Activated CD4-positive, alpha-beta T cell treated with anti-CD3 and anti-CD28 coated beads, Interleukin-2, amount 50 U/mL, for 16 hours (primary cell): ENCODE data around the gene SLC6A9.

Source experiments
- DNase-seq: peaks from one replicate; pipeline ENCODE4 v3.0.0-alpha.2; 2020

SLC6A9 gene

DNA sequence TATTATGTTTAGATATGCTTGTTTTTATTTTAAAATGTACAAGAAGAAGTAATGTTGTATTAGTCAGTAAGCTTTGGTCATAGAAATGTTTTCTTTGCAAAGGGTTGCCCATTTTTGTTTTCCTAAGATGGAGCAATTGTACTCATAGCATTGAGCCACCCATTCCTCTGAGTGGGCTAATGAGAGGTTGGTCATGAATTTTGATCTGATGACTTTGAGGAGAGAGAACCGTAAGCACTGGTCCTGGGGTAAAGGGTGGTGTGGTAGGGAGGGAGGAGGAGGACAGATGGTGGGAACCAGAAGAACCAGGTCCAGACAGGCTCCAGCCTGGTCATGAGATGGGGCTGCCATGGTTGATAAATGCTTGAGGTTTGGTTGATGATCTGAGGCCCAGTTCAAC lies 15.9 kb upstream of the SLC6A9 start:
- no peak for DNase-seq

DNA sequence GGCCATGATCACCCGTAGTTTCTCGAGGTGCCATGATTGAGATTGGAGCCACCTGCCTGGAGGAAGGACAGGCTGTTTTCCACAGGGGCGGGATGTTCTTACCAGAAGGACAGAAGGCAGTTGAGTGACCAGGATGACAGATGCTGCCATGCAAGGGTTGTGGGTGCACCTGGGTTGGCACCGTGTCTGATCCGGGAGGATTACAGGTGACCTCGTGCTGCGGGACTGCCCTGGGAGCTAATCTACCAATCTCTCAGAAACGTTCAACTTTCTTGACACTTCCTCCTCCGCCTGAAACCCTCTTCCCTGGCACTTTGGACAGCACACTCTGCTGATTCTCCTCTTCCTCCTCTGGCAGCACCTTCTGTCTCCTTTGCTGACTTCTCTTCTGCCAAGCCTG lies 13.8 kb upstream of the SLC6A9 start:
- no peak for DNase-seq

DNA sequence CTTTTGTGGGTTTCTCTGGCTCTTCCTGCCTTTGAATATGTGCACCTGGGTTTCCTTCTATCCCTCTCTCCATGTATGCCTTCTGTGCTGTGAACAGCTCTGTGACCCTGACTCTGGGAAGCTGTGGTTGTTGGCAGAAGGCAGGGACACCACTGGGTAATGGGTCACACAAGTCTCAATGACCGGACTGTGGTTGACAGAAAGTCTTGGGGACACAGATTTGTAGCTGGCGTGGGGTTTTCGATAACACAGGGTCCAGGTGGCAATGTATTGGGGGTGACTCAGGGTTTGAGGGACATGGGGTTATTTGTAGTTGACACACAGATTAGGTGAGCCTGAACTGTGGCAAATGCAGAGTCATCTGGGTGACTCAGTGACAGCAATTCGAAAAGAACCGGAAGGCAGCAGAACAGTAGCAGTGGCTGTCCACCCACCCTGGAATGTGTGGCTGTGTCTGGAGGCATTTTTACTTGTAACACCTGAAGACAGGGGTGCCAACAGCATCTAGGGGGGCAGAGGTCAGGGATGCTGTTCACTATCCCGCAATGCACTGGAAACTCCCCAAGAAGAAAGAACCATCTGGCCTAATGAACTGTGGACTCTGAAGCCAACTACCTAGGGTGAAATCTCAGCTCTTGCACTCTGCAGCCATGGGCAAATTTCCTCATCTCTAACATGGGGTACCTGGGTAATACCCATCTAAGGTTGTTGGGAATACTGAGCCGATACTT lies 13.0 kb upstream of the SLC6A9 start:
- no peak for DNase-seq

DNA sequence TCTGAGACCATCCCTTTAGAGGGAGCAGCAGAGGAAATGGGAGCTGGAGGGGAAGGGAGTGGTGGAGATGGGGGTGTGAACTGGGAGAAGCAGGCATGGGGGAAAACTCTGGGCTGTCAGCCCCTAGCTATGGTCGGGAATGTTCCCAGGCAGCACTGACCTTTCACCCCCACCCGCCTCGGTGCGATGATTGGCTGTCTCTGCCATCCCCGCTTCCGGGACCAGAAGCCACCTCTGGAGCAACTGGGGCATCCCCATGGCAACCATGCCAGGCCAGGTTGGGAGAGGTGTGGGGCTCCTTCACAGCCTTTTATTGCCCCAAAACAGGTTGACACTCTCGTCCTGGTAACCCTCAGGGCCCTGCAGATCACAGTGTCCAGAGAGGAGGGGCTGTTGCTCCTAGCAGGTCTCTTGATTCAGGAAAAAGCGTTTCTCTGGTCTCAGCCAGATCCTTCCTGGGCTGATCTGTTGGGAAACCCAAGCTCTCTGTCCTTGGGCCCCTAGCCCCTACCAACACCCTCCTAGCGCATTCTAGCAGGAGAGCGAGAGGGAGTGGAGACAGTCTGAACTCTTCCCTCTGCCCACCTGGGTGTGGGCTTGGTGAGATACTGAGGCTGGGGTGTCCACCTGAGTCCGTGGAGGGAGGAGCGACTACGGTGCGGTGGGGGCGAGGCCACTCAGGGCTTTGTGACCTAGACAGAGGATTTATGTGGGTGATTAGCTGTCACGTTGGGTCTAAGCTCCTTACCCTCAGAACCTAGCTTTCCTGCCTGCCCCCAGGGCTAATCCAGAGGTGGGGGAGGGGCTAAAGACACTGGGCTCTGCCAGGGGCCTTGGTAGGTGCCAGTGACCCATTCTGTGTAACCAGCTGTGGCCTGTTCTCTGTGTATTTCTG lies 12.2 kb upstream of the SLC6A9 start:
- DNase-seq, result no peak

DNA sequence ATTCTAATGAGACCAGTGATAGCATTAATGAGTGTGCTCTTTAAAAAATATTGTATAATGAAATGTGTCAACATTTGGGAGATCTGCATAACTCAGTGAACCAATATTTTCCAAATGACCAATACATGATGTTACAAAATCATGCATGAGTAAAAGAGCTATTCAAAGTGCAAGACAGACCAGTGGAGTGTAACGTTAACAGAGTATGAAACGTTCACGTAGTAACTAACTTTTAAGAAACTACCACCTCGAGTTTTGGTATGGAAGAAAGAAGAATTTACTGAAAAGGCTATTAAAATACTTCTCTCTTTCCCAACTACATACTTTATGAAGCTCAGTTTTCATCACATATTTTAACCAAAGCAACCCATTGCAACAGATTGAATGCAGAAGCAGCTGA lies 9.6 kb upstream of the SLC6A9 start:
- DNase-seq, result no peak

DNA sequence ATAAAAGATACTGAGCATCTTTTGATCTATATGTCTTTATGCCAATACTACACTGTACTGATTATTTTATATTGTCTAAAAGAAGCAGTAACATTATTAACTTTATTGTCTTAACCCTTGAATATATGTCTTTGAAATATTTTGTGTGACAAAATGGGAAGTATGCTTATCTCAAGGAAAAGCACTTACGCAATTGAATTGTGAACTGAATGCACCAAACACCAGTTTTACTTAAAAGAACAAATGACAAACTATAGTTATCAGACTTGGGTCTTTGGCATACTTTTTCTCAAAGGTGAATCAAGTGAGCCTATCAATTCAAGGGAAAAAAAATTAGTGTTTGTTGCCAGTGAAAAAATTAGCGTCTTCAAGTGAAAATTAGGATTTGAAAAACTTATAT lies 9.2 kb upstream of the SLC6A9 start:
- no peak for DNase-seq

DNA sequence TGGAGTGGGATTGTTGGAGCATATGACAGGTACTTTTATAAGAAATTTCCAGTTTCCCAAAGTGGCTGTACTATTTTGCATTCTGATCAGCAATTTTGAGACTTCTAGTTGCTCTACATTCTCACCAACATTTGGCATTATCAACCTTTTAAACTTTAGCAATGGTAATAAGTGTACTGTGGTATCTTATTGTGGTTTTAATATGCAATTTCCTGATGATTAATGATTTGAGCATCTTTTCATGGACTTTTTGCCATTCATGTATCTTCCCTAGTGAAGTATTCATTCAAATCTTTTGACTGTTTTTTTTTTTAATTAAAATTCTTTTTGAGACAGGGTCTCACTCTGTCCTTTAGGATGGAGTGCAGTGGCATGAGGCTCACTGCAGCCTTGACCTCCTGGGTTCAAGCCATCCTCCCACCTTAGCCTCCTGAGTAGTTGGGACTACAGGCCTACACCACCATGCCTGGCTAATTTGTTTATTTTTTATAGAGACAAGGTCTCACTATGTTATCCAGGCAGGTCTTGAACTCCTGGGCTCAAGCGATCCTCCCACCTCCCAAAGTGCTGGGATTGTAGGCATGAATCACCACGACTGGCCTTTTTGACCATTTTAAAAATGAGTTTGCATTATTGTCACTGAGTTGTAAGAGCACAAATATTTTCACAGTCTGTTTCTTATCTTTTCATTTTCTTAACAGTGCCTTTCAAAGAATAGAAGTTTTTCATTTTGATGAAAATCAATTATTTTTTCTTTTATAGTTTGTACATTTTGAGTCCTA lies 7.8 kb upstream of the SLC6A9 start:
- DNase-seq, result no peak

DNA sequence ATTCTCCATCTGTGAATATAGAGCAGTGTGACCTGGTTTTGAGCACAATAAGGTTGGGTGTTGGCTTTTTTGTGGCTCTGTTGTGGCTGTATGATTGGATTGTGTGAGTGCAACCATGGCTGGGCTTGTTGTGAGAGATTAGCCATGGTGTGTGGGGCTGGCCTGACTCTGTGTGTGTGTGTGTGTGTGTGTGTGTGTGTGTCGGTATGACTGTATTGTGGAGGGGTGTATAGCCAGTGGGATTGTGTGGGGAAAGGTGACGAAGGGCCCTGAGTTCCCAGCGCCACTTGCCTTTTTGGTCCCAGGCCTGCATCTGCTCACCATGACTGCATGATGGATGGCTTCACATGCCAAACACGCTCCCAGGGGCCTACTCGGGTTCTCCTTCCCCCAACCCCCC lies 5.9 kb upstream of the SLC6A9 start:
- no peak for DNase-seq

DNA sequence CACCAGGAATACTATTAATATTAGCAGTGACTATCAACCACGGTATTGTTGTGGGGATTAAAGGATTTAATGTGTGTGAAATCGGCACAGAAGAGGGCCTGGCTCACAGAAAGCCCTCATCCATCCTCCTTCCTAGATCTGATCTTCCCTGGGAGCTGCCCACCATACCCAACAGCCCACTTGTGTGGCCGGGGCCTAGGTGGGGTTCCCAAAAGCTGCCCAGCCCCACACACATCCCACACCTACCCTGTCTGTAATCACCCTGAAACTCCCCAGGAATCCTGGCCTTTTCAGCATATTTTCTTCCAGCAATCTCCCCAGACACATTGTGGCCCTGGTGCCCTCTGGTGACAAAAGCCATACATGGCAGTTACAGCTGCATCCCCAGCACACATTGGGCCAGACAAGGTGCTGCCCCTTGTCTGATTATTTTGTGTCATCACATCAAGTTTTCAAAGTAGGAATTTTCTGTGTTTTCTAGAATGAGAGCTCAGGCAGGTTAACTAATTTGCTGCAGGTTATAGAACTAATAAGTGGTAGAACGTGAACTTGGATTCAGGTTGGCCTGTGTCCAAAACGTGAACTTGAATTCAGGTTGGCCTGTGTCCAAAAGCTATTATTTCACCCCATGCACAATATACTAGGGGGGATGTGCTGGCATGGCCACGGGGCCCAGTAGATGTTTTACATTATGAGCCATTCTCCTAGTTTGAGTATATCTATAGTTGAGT lies 5.3 kb upstream of the SLC6A9 start:
- peak; percentile 67 for DNase-seq

DNA sequence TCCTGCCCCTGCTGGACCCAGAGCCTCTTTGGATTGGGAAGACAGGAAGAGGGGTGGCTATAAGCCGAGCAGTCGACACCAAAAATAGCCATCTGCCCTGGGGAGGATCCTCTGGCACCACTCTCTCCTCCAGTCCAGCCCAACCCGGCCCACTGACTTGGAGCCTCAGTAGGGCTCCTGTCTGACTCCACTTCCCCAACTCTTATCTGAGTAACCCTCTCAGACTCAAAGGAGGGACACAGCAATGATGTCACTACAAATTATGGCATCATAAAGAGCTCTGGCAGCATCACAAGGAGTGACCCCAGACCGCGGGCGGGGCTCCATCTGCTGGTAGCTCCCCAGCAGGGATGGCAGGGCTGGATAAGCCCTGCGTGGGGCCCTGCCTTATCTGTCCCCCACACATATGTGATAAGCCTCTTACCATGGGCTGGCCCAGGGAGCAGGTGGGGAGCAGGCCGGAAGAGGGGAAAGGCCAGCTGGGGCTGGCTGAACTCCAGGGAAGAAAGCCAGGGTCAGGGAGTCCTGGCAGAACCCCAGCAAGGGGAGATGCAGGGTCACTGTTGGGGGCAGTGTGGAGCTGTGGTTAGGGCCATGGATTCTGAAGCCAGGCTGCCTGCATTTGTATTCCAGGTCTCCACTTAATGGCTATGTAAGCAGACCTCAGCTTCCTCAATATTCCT lies 4.6 kb upstream of the SLC6A9 start:
- no peak for DNase-seq

DNA sequence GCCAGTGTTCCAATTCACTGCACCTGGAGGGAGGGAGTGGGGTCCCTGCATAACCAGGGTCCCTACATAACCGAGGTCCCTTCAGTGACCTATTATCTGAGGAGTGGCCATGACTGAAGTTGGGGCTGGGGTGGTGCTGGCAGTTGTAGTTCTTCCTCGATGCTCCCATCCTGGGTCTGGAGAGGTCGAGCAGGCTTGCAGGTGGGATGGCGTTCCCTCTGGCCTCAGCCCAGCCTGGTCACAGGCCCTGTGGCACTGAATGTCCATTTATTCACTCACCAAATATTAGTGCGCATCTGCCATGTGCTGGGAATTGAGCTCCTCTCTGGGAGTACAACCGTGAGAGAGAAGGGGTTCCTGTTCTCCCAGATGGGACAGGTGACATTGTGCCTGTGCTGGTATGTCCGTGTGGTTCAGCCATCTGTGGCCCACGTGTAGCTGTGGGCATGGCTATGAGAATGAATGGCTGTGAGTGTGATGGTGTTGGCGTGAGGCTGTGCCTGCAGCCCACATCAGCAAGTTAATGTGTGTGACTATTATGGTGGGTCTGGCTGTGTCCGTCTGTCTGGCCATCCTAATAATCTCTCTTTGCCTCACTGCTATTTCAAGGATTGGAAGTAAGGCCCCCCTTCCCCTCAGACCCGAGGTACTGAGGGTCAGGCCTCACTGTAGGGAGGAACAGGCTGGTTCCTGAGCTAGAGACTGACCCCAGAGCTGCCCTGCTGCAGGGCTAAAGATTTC lies 3.9 kb upstream of the SLC6A9 start:
- DNase-seq, result no peak

DNA sequence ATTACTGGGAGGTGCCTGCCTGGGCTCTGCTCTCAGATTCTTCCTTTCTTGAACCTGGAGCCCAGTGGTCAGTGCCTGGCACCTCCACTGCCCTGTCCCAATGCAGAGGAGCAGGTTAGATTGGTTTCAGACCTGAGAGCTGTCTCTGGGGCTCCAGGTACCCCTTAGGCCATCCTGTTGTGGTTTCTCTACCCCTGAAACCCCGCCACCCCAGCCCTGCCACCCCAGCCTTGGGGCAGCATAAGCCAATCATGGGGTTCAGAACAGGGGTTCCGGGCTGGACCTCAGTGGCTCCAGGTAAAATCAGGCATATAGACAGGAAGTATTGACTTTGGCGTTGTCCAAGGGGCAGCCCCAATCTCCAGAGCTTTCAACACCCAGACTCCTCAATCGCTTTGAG lies 3.2 kb upstream of the SLC6A9 start:
- DNase-seq, result no peak

DNA sequence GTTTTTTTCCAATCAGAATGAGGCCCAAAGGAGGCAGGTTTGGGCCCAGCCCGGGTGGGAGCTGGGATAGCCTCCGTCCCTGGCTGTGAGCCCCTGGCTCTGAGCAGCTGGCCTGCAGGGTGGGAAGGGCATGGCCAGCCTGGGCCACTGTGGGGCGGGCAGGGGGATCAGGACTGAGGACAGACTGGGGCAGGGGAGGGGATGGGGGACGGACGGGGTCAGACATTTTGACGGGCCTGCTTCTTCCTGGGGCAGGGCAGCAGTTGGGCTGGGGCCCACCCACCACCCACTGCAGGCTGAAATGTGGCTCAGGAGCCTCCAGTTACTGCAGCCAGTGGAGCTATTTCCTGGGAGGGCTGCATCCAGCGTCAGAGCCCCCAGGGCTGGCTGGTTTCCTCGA lies 2.5 kb upstream of the SLC6A9 start:
- no peak for DNase-seq

DNA sequence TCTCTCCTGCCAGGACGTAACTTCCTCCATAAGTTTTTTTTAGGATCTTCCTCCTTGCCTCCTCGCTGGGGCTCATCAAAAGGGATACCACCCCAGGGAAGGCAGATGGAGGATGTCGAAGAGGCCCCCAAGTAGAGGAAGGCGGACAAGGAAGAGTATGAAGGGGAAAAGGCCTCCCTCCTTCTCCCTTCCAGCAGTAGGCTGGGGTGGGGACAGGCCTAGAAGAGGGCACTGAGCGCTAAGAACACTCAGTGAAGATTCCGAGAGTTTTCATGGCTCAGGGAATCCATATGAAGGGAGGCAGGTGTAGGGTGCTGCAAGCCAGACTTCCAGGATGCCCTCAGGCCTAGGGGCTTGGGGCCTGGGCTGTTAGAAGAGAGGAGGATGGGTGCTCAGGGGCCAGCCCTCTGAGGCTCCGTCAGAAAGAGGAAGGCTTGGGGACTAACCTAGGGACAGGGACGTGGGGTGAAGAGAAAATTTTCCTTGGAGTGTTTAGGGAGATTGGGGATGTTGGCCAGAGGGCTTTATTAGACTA lies 1.8 kb upstream of the SLC6A9 start:
- DNase-seq, result no peak

DNA sequence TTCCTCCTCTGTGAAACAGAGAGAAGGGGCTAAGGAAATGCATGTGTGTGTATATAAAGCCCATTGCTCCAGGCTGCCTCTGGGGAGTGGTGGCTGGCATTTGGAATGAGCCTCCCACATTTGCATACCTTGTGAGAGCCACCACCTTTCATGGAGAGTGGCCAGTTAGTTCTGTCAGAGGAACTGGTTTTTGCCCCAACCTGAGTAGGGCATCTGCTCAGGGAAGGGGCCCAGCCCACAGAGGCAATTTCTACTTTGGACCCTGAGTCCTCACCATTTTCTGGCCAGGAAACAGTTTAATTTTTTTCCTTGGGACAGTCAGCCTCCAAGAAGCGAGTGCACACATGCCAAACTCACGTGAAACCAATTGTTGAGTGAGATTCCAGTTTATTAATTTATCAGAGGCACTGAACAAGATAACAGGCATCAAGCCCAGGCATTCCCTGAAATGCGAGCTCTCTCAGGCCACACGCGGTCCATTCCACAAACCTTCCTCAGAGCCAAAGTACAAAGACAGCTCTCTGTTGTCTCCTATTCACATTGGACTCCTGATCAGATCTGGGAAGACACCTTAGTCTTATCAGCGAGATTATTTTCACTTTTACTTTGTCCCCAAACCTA lies 1.0 kb upstream of the SLC6A9 start:
- DNase-seq, result no peak

DNA sequence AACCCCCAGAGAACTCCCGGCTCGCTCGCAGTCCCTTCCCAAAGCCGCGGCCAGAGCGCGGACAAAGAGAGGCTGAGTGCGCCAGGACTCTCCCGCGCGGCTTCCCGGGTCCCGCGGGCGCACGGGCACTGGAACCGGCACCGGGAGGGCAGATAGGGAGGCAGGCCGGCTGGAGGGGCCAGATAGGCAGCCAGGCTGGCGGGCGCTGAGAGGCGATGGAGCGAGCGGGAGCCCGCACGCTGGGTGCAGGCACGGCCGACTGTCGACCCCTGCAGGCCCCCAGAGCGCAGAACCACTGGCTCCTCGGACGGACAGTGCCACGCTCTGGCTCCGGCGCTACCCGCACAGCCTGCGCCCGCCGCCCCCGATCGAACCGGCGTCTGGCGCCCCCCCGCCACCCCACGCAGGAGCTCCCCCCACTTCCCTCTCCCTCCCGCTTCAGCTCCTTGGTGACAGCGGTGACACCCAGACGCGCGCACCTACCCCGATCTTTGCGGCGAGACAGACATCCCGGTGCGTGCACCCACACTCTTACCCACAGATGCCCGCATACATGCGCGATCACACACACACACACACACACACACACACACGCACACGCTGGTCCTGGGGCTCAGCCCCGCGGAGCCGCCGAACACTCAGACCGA lies 534 bp downstream of the SLC6A9 start:
- DNase-seq, result peak; percentile 39

DNA sequence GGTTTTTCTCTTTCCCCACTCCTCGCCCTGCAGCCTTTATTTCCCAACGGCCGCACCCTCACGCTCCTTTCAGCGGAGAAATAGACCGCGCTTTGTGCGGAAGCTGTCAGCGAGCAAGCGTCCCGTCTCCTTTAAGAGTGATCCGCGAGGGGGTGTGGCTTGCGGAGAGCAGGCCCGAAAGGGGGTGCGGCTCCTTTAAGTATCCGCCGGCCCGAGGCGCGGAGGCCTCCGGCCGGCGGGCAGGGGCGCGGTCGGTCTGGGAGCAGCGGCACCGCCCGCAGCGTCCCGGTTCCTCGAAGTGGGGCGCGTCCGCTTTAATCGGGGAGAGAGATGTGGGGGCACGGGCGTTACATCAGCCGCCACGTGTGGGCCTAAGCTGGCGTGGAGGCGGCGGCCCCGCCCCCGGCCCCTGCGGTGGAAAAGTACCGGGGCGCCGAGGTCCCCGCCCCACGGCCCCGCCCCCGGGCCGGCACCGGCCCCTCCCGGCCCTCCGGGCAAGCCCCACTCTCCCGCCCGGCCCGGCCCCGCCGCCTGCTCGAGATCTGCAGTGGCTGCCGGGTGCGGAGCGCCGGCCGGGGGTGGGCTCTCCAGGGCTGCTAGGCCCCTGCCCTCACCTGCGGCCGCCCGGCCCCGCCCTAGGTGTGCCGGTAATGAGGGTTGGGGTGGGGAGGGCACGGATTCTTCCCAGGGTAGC lies 1.2 kb downstream of the SLC6A9 start:
- DNase-seq, result peak; percentile 90

DNA sequence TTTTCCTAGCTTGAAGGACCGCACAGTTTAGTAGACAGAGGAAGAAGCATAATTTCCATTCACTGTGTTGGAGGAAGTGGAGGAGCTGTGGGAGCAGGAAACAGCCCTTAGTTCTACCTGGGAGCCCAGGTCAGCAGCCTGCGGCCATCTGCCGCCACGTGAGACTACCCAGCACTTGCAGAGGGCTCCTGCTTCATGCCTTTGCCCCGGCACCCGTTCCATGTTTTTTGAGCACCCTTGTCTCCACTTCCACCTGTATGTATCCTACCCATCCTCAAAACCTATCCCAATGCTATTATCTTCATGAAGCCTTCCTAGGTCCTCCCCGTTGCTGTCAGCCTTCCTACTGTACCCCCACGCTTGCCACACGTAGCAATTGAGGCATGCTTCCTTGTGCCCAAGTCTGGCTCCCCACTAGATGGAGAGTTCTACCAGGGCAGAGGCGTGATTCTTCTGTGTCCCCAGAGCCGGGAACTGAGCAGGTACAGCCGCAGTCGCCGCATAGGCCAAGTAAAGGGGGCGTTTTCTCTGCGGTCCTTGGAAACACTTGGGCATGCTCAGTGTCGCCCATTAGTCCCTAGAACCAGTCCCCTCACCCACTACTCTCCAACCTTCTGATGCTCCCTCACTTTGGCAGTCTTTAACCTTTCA lies 1.9 kb downstream of the SLC6A9 start:
- no peak for DNase-seq

DNA sequence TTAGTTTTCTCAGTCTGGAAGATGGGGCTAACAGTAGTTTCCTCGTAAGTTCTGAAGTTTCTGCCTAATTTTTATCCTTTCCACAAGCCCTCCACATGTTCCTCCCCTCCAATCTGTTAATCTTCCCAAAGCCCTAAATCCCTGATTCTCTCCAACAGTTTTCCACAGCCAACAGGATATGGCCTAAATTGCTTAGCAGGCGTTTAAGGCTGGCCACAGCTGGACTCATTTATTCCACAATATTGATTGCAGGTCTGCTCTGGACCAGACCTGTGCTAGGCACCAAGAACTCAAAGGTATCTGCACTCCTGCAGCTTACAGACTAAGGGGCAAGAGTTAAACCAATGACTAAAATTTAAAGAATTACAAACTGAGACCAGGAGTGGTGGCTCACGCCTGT lies 3.9 kb downstream of the SLC6A9 start:
- no peak for DNase-seq
